H1 (cell line): Measurements from ENCODE around the gene ASXL2. TPM values are rescaled to one million over a fixed set of nuclear protein-coding genes. Genes with fewer than 3 reads are reported as not detected.

ENCODE experiments used
- CTCF ChIA-PET: fragments of 300-600 bp; sonication (Branson Sonifier 250); formaldehyde crosslinking; loops from one replicate; lab custom pipeline; 2021; ENCODE audit not compliant: partially characterized antibody; lab: Charles Lee
- POLR2A ChIA-PET: fragments of 300-600 bp; sonication (Branson Sonifier 250); formaldehyde crosslinking; loops from one replicate; lab custom pipeline; 2021; ENCODE audit warnings: inconsistent platforms; ENCODE audit not compliant: partially characterized antibody; lab: Charles Lee
- DNase-seq, 2 experiments: peaks; one replicate each; pipeline versions ENCODE4 v3.0.0 to v3.0.0-alpha.2; 2010 to 2022; ENCODE audit warnings: low spot score in 2 of 2, low read depth in 1 of 2, mixed read lengths in 1 of 2
- FAIRE-seq: peaks from 2 replicates; lab custom pipeline; 2011; peaks lifted over from hg19 to GRCh38; lab: Jason Lieb, UNC
- H2AFZ ChIP-seq: 2 replicates; pipeline ENCODE4 v1.8.1; 2012; ENCODE audit warnings: low read length, inconsistent platforms
- H2AK5ac ChIP-seq: 2 replicates; pipeline ENCODE4 v1.6.1; 2013; ENCODE audit warnings: low read depth, low read length
- H2BK120ac ChIP-seq: replicated peaks from 2 replicates; pipeline ENCODE3; 2013; ENCODE audit warnings: low read depth, low read length, inconsistent platforms
- H2BK12ac ChIP-seq: 2 replicates; pipeline ENCODE4 v1.6.1; 2013; ENCODE audit warnings: low read depth, low read length
- H2BK15ac ChIP-seq: 2 replicates; pipeline ENCODE4 v1.6.1; 2013; ENCODE audit warnings: low read length
- H2BK20ac ChIP-seq: 2 replicates; pipeline ENCODE4 v1.6.1; 2013; ENCODE audit warnings: low read length
- H2BK5ac ChIP-seq: 2 replicates; pipeline ENCODE4 v1.6.1; 2013; ENCODE audit warnings: low read depth, low read length
- H3K14ac ChIP-seq: 2 replicates; pipeline ENCODE4 v1.6.1; 2013; ENCODE audit warnings: inconsistent platforms; ENCODE audit not compliant: insufficient read length
- H3K18ac ChIP-seq: 2 replicates; pipeline ENCODE4 v1.6.1; 2013; ENCODE audit warnings: low read length; ENCODE audit errors: extremely low read depth
- H3K23ac ChIP-seq: 2 replicates; pipeline ENCODE4 v1.6.1; 2013; ENCODE audit warnings: inconsistent platforms; ENCODE audit not compliant: insufficient read length
- H3K23me2 ChIP-seq: 2 replicates; pipeline ENCODE4 v1.6.1; 2013; ENCODE audit warnings: low read depth, low read length
- H3K27ac ChIP-seq: 2 replicates; pipeline ENCODE4 v1.6.1; 2011; ENCODE audit warnings: low read depth, low read length, inconsistent platforms
- H3K27me3 ChIP-seq, 4 experiments: replicated peaks in 1 of 4; 1 replicate in 1 of 4; 2 replicates in 3 of 4; pipeline versions ENCODE4 v1.6.1 to v1.8.1; 2011 to 2013; ENCODE audit warnings: low read length in 3 of 4, mild to moderate bottlenecking in 3 of 4, inconsistent platforms in 2 of 4, mixed read lengths in 2 of 4, moderate library complexity in 1 of 4; ENCODE audit not compliant: control insufficient read depth in 3 of 4, insufficient read depth in 3 of 4; ENCODE audit errors: extremely low read depth in 1 of 4
- H3K36me3 ChIP-seq, 4 experiments: 2 replicates each; pipeline versions ENCODE4 v1.6.1 to v1.8.1; 2011 to 2013; ENCODE audit warnings: mild to moderate bottlenecking in 4 of 4, low read length in 3 of 4, moderate library complexity in 2 of 4, control low read depth in 1 of 4, inconsistent platforms in 1 of 4; ENCODE audit not compliant: insufficient read depth in 4 of 4, control insufficient read depth in 2 of 4
- H3K4ac ChIP-seq: replicated peaks from 2 replicates; pipeline ENCODE3; 2013; ENCODE audit warnings: low read length, low read depth, mixed read lengths, inconsistent platforms; ENCODE audit not compliant: insufficient read length
- H3K4me1 ChIP-seq, 4 experiments: replicated peaks in 1 of 4; 1 replicate in 1 of 4; 2 replicates in 3 of 4; pipeline versions ENCODE4 v1.6.1 to v1.8.1; 2011 to 2013; ENCODE audit warnings: low read length in 3 of 4, inconsistent platforms in 2 of 4, mixed read lengths in 1 of 4; ENCODE audit not compliant: insufficient read depth in 4 of 4, control insufficient read depth in 3 of 4
- H3K4me2 ChIP-seq, 2 experiments: 2 replicates each; pipeline versions ENCODE4 v1.6.1 to v1.8.1; 2011 to 2013; ENCODE audit warnings: low read depth in 2 of 2, low read length in 2 of 2, control low read depth in 1 of 2, inconsistent platforms in 1 of 2, mild to moderate bottlenecking in 1 of 2; ENCODE audit not compliant: insufficient read depth in 1 of 2
- H3K4me3 ChIP-seq, 4 experiments: fragments of 200-600, 300-600 bp in 1 of 4; sonication (generic), shearing (Covaris generic), sonication (Bioruptor Twin) in 1 of 4; 2 replicates each; pipeline versions ENCODE4 v1.5.1 to v1.8.1; 2011 to 2016; ENCODE audit warnings: low read length in 4 of 4, low read depth in 3 of 4, control low read depth in 2 of 4, inconsistent platforms in 2 of 4, mild to moderate bottlenecking in 2 of 4, mixed read lengths in 1 of 4, moderate library complexity in 1 of 4; ENCODE audit not compliant: insufficient read depth in 2 of 4; ENCODE audit errors: extremely low read depth in 1 of 4
- H3K56ac ChIP-seq: replicated peaks from 2 replicates; pipeline ENCODE3; 2013; ENCODE audit warnings: low read depth, mild to moderate bottlenecking, mixed read lengths, low read length, inconsistent platforms; ENCODE audit not compliant: insufficient read length
- H3K79me1 ChIP-seq: 2 replicates; pipeline ENCODE4 v1.6.1; 2013; ENCODE audit warnings: low read depth, low read length, control low read depth
- H3K79me2 ChIP-seq, 2 experiments: 2 replicates each; pipeline versions ENCODE4 v1.6.1 to v1.8.1; 2012 to 2013; ENCODE audit warnings: low read length in 2 of 2, mild to moderate bottlenecking in 2 of 2, inconsistent platforms in 1 of 2; ENCODE audit not compliant: insufficient read depth in 2 of 2, control insufficient read depth in 1 of 2
- H3K9ac ChIP-seq, 4 experiments: replicated peaks in 1 of 4; 1 replicate in 1 of 4; 2 replicates in 3 of 4; pipeline versions ENCODE4 v1.6.1 to v1.8.1; 2011 to 2013; ENCODE audit warnings: low read depth in 3 of 4, low read length in 3 of 4, control low read depth in 2 of 4, mild to moderate bottlenecking in 2 of 4, moderate library complexity in 2 of 4, inconsistent platforms in 1 of 4; ENCODE audit errors: extremely low read depth in 1 of 4
- H3K9me3 ChIP-seq, 2 experiments: 2 replicates each; pipeline versions ENCODE4 v1.6.1 to v1.8.1; 2012 to 2013; ENCODE audit warnings: mild to moderate bottlenecking in 2 of 2, moderate library complexity in 2 of 2, control low read depth in 1 of 2, inconsistent platforms in 1 of 2, low read depth in 1 of 2, low read length in 1 of 2, mixed read lengths in 1 of 2; ENCODE audit not compliant: insufficient read depth in 2 of 2
- H4K20me1 ChIP-seq, 2 experiments: replicated peaks in 1 of 2; 2 replicates each; pipeline versions ENCODE3 to v1.8.1; 2011 to 2013; ENCODE audit warnings: inconsistent platforms in 2 of 2, low read length in 2 of 2, mild to moderate bottlenecking in 1 of 2; ENCODE audit not compliant: insufficient read depth in 2 of 2, control insufficient read depth in 1 of 2
- H4K5ac ChIP-seq: 2 replicates; pipeline ENCODE4 v1.6.1; 2013; ENCODE audit warnings: low read length, low read depth, mixed read lengths, inconsistent platforms; ENCODE audit not compliant: insufficient read length
- H4K8ac ChIP-seq: 2 replicates; pipeline ENCODE4 v1.8.0; 2013; ENCODE audit warnings: mild to moderate bottlenecking, moderate library complexity, low read length, inconsistent platforms; ENCODE audit not compliant: insufficient read depth; ENCODE audit errors: extremely low read depth
- H4K91ac ChIP-seq: replicated peaks from 2 replicates; pipeline ENCODE3; 2013; ENCODE audit warnings: low read length, mixed read lengths, inconsistent platforms; ENCODE audit not compliant: insufficient read length
- ASH2L ChIP-seq: fragments of 200-600, 300-600 bp; sonication (generic); IDR thresholded peaks from one replicate; pipeline ENCODE4 v1.7.1; 2017; ENCODE audit warnings: low read length
- E2F6 ChIP-seq: IDR thresholded peaks from 2 replicates; pipeline ENCODE4 v1.6.1; 2012; ENCODE audit warnings: inconsistent platforms
- GABPA ChIP-seq: IDR thresholded peaks from 2 replicates; pipeline ENCODE4 v1.6.1; 2011; ENCODE audit warnings: mild to moderate bottlenecking, low read length, moderate library complexity, borderline replicate concordance; ENCODE audit not compliant: insufficient read depth
- HDAC2 ChIP-seq, 2 experiments: fragments of 300-600 bp in 1 of 2; sonication (generic) in 1 of 2; IDR thresholded peaks; 2 replicates each; pipeline ENCODE4 v1.6.1; 2011 to 2012; ENCODE audit warnings: low read depth in 2 of 2, low read length in 2 of 2, mild to moderate bottlenecking in 2 of 2, moderate library complexity in 2 of 2, borderline replicate concordance in 1 of 2, inconsistent platforms in 1 of 2
- KDM1A ChIP-seq: fragments of 200-600, 300-600 bp; sonication (generic); IDR thresholded peaks from 2 replicates; pipeline ENCODE4 v1.7.1; 2016; ENCODE audit warnings: mild to moderate bottlenecking, low read length, borderline replicate concordance
- MAFK ChIP-seq: IDR thresholded peaks from 2 replicates; pipeline ENCODE4 v1.6.1; 2012; ENCODE audit warnings: low read depth, mild to moderate bottlenecking, improper control_type of control experiment, low read length
- POLR2AphosphoS5 ChIP-seq: IDR thresholded peaks from 2 replicates; pipeline ENCODE4 v1.6.1; 2011; ENCODE audit warnings: low read depth, low read length
- RFX5 ChIP-seq: IDR thresholded peaks from 2 replicates; pipeline ENCODE4 v1.6.1; 2011; ENCODE audit warnings: low read depth, low read length, improper control_type of control experiment, borderline replicate concordance
- TAF1 ChIP-seq: IDR thresholded peaks from 2 replicates; pipeline ENCODE4 v1.6.1; 2011; ENCODE audit warnings: mild to moderate bottlenecking, low read depth, low read length
- TBP ChIP-seq: IDR thresholded peaks from 2 replicates; pipeline ENCODE4 v1.6.1; 2011; ENCODE audit warnings: low read depth, low read length, improper control_type of control experiment
- WGBS, 2 experiments: shearing (Covaris generic) in 1 of 2; methylation state at CpG; one replicate each; pipeline versions ENCODE4 v1.1.6 to v1.1.7; 2013 to 2015; ENCODE audit warnings: low lambda C conversion rate in 2 of 2, mixed read lengths in 2 of 2, inconsistent platforms in 1 of 2, low coverage in 1 of 2, missing lambda C conversion rate in 1 of 2; ENCODE audit not compliant: insufficient replicate concordance in 2 of 2, insufficient coverage in 1 of 2, insufficient read length in 1 of 2; ENCODE audit errors: extremely low coverage in 1 of 2, missing lambda C conversion rate in 1 of 2; 5-methylcytosine and 5-hydroxymethylcytosine counted together
- polyA plus RNA-seq, 7 experiments: library from polyadenylated mRNA; depleted of rRNA in 3 of 7; stranded (reverse) in 5 of 7; unstranded in 2 of 7; fragments of >200 nt in 5 of 7; fragments of 200-250 nt in 2 of 7; gene quantifications; 1 replicate in 5 of 7; 2 replicates in 1 of 7; 4 replicates in 1 of 7; pipeline versions ENCODE4 v1.2.1 to v1.2.3, GENCODE V29; 2011 to 2013; ENCODE audit warnings: missing spikeins in 2 of 7, mixed read lengths in 2 of 7
- total RNA-seq: library from RNA; stranded (reverse); fragmentation: NEBNext Ultra II Directional; extraction: Animal tissue kit (Norgen Biotek cat#: 25700); gene quantifications from 2 replicates; pipeline ENCODE4 v1.2.1, GENCODE V29; 2021

The ASXL2 gene
- total and polyA plus RNA-seq, 2 of the 8 experiments (the other 6 are each of a cell fraction or from before 2014, with no cell fraction given): 7.2 to 41.3 TPM

- Histone ChIP-seq H3K56ac (no peak overlapping the region), H2BK15ac (no peak overlapping the region), H2AK5ac (no peak overlapping the region), H2BK12ac (no peak overlapping the region), H2AFZ (no peak overlapping the region), H4K20me1 (no peaks in the 10 kb centered on the region), H4K91ac (no peak overlapping the region), H3K4me1 (no peaks in the 10 kb centered on the region), H3K27me3 (no peaks in the 10 kb centered on the region), H3K79me1 (no peaks in the 10 kb centered on the region), H3K14ac (no peak overlapping the region), H4K5ac (no peak overlapping the region), H3K9ac (no peak overlapping the region), H2BK20ac (no peak overlapping the region), H3K36me3 (no peaks in the 10 kb centered on the region), H3K23ac (no peak overlapping the region), H2BK120ac (no peak overlapping the region), H3K79me2 (no peaks in the 10 kb centered on the region), H3K9me3 (no peaks in the 10 kb centered on the region; a peak in 1 of 4 replicates), H2BK5ac (no peak overlapping the region), H3K4ac (no peak overlapping the region), H3K18ac (no peak overlapping the region), H3K4me3 (no peak overlapping the region), H3K27ac (no peak overlapping the region), H3K4me2 (no peak overlapping the region), H3K23me2 (no peaks in the 10 kb centered on the region), H4K8ac (no peak overlapping the region)
- WGBS, 2 experiments: 90% methylated on average over 3 of the region's 3 CpGs; no CpG with 5 or more reads in 1 of the 2 experiments
- CTCF ChIA-PET: interaction anchor here (0.9 kb wide), 1 partner anchor 9 kb away, joined by 3 read pairs; no protein-coding TSS in a partner anchor
- FAIRE-seq (no peak), DNase-seq (no peak)
- POLR2A ChIA-PET: no interaction called here
- TF ChIP-seq TAF1: no peak
- TF ChIP-seq HDAC2 (IDR thresholded peaks at IDR 0.05; ENCODE audit: borderline replicate concordance in 1 of 2, low read depth in 2 of 2, low read length in 2 of 2): no peak
- no peak for TF ChIP-seq ASH2L
- TF ChIP-seq MAFK: no peak
- TF ChIP-seq RFX5: no peak
- TF ChIP-seq E2F6: no peak
- TF ChIP-seq TBP: no peak
- no peak for TF ChIP-seq POLR2AphosphoS5
- TF ChIP-seq GABPA: no peak
- no peak for TF ChIP-seq KDM1A
These were observed 152.4 kb downstream of the ASXL2 start for GRCh38 chr2:25725877-25726276.
